GM19372 (cell line): ENCODE measurements around the gene FRMD7.
"Not testable (repeated sequence)": the region's sequence is repeated elsewhere in the genome, so short reads cannot be mapped to it uniquely, and the experiment has no call there.

Experiments used
- ATAC-seq: cut with Tn5 transposase; IDR thresholded peaks from one replicate; pipeline ENCODE4 v1.9.1; 2021; ENCODE audit warnings: mild to moderate bottlenecking, low read depth, moderate library complexity; ENCODE audit not compliant: unreplicated experiment

The FRMD7 gene

GRCh38 chrX:132093239-132093860, 34.5 kb downstream of the FRMD7 start:
- no peak for ATAC-seq

DNA sequence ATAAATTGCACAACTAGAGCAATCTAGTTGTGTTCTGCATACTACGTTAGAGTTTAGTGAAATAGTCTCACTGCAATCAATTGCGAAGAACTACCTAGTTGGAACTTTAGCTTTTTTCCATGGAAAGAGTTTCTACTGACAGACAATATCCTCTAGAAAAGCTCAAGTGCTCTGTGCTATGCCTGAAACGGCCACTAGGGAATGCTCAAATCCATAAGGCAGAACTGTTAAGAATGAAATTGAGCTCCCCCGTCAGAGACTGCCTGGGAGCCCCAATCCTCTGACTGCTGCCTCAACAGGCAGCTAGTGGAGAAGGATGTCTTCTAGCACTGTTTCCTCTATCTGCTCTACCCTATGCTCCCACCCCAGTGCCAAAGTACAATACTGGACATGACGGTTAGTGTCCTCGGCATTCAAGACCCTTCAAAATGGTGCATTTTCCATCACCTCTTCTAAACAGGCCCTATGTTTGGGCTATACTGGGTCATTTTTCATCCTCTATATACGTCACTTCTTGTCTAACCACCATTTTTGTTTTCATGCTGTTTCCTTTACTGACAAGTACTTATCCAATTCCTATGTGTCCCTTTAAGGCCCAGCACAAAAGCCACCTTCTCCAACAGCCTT, 35.3 kb downstream of the FRMD7 start:
- ATAC-seq, result peak; percentile 80

GRCh38 chrX:132090403-132091159, 37.2 kb downstream of the FRMD7 start:
- no peak for ATAC-seq

DNA sequence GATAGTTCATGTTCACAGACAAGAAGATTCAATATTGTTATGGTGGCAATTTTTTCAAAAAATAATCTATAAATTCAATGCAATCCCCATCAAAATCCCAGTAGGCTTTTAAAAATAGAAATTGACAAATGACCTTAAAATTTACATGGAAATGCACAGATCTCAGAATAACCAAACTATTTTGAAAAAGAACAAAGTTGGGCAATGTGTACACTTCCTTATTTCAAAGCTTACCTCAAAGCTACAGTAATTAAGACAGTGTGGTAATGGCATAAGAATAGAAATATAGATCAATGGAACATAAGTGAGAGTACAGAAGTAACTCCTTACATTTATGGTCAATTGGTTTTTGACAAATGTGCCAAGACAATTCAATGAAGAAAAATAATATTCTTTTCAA, 39.0 kb downstream of the FRMD7 start:
- ATAC-seq, result no peak

DNA sequence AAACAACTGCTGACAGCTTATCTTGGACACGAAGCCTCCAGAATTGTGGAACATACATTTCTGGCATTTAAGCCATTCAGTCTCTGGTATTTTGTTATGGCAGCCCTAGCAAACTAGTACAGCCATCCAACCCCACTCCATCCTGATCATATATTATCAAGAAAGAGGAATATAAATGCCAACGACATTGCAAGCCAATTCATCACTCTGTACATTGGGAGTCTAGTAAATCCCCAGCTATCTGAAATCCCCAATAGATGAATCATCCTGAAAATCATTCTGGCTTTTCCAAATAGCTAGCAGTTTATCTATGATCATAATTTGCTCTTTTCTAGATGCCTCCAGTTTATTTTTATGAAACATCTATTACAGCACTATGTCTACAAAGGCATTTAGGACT, 41.1 kb downstream of the FRMD7 start:
- ATAC-seq, result no peak

DNA sequence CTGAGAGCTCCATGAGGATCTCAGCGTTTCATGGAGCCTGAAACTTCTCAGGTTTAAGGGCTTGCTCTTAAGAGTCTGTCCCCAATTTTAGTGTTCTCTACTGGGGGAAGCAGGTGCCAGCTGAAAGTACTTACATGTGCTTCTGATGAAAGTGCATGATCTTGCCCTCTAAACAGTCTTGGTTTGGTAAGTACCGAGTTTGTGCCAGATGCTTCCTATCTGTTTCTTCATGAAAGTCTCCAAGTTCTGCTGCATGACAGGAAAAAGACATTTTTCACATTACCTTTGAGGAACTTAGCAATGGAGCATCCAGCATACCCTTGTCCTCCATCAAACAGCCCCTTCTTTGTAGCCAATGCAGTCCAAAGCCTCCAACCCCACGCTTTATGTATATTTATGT, 42.0 kb downstream of the FRMD7 start:
- no peak for ATAC-seq

DNA sequence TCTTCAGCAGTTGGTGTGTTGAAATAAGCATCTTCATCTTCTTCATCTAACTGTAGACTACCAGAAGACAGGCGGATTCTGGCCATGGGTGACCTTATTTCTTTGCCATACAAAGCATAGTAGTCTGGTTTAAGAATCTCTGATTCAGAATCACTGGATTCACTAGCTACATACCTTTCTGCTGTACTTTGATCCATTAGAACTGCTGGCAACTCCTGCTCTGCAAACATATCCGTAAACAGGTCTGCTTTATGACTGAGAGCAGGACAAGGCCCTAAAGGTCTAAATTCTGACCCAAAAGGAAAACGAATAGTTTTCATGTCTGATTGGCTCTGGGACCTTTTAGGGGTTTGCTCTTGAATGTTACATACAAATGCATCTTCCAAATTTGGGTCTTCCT, 49.9 kb downstream of the FRMD7 start:
- no peak for ATAC-seq

GRCh38 chrX:132077414-132077813, 50.4 kb downstream of the FRMD7 start:
- no peak for ATAC-seq

- no peak for ATAC-seq
Measured at GRCh38 chrX:132071254-132071653, 56.6 kb downstream of the FRMD7 start.

- no peak for ATAC-seq
Measured at GRCh38 chrX:132068405-132068804, 59.4 kb downstream of the FRMD7 start.

DNA sequence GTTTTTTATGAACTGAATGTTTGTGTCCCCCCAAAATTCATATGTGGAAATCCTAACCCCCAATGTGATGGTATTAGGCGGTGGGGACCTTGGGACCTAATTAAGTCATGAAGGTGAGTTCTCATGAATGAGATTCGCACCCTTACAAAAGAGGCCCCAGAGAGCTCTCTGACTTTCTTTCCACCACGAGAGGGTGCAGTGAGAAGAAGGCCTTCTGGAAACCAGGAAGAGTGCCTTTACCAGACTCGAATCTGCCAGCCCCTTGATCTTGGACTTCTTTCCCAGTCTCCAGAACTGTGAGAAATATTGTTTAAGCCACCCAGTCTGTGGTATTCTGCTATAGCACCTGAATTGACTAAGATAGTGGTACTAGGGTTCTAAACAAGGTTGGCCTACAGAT, 64.0 kb downstream of the FRMD7 start:
- no peak for ATAC-seq

GRCh38 chrX:132063334-132063733, 64.5 kb downstream of the FRMD7 start:
- ATAC-seq, result no peak

DNA sequence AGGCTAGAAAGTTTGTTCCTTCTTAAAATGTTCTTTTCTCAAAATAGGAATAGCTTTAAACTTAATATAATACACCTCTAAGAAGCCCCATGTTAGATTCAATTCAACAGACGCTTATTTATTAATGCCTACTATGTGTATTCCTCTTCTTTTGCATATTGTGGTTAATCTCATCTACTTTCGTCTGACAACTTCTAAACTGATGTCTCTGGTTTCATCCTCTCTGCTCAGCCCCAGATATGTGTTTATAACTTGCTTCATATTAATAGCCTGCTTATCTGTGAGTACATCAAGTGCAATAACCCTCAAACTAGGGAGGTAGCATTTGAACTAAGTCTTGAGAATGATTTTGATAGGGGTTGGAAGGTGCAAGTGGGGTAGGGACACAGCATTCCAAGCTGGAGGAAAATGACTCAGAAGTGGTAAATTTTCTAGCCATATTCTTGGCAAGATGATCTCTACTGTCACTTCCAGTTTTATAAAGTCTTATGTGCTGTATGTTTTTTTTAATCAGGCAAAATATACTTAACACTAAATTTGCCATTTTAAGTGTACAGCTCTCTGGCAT, 67.8 kb downstream of the FRMD7 start:
- no peak for ATAC-seq

- no peak for ATAC-seq
Measured at GRCh38 chrX:132058975-132059374, 68.8 kb downstream of the FRMD7 start.

DNA sequence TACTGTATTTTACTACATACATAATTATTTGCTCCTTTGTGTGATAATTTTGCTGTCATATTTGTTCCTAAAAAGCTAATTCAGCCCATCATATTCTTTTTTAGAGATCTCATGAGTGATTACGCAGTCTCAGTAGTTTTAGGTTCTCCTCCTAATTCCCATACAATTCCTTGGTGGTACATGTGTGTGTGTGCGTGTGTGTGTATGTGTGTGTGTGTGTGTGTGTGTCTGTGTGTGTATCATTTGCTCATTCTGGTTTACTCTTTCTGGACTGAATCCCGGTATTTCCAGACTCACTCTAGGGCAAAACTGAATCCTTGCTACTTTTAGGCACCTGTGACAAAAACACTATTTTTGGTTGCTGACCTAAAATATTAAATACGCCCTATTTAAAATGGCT, 69.8 kb downstream of the FRMD7 start:
- ATAC-seq, result no peak

DNA sequence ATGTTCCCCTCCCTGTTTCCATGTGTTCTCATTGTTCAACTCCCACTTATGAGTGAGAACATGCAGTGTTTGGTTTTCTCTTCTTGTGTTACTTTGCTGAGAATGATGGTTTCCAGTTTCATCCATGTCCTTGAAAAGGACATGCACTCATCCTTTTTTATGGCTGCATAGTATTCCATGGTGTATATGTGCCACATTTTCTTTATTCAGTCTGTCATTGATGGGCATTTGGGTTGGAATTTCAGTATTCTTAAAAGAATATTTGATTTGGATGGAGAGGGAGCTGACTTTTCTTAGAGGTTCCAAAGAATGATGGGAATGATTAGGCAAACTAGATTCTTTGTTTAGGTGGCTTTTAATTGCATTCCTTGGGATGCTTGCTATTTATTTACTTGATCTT, 76.0 kb downstream of the FRMD7 start:
- not testable (repeated sequence) for ATAC-seq

- no peak for ATAC-seq
Measured at GRCh38 chrX:132046533-132046932, 81.3 kb downstream of the FRMD7 start.

GRCh38 chrX:132045456-132045855, 82.4 kb downstream of the FRMD7 start:
- no peak for ATAC-seq

GRCh38 chrX:132044953-132045352, 82.9 kb downstream of the FRMD7 start:
- no peak for ATAC-seq

- no peak for ATAC-seq
Measured at GRCh38 chrX:132043977-132044376, 83.8 kb downstream of the FRMD7 start.

DNA sequence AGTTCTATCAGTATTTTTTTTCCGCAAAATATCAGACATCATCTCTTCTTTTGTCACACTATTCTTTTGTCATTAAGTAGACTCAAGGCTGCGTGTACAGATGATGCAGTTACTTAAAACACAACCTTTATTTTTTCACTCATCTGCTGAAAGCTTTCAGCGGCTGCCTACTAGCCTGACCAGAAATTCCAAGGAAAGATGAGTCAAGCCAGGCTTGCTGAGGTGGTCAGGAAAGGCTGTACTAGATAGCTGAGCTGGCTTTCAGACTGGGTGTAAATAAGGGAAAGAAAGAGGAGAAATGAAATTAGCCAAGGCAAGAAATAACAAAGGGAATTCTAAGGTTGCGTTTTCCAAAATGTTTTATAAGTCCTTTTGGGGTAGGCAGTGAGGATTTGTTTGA, 86.8 kb downstream of the FRMD7 start:
- no peak for ATAC-seq

- ATAC-seq, result no peak
Measured at GRCh38 chrX:132040066-132040465, 87.8 kb downstream of the FRMD7 start.
